ENCODE data around the gene MPPED1.

The MPPED1 gene

GRCh38 chr22:43529934-43530333, 118.1 kb downstream of the MPPED1 start:
- DNase-seq = no peak

GRCh38 chr22:43530349-43531201, 118.8 kb downstream of the MPPED1 start:
- no peak for DNase-seq

- DNase-seq = no peak
Measured at GRCh38 chr22:43531651-43532050, 119.8 kb downstream of the MPPED1 start.

- no peak for DNase-seq
Measured at GRCh38 chr22:43532301-43533155, 120.7 kb downstream of the MPPED1 start.

- no peak for DNase-seq
Measured at GRCh38 chr22:43533156-43533530, 121.3 kb downstream of the MPPED1 start.

GRCh38 chr22:43533656-43534428, 122.0 kb downstream of the MPPED1 start:
- DNase-seq = no peak

- DNase-seq = no peak
Measured at GRCh38 chr22:43534916-43535315, 123.1 kb downstream of the MPPED1 start.

DNA sequence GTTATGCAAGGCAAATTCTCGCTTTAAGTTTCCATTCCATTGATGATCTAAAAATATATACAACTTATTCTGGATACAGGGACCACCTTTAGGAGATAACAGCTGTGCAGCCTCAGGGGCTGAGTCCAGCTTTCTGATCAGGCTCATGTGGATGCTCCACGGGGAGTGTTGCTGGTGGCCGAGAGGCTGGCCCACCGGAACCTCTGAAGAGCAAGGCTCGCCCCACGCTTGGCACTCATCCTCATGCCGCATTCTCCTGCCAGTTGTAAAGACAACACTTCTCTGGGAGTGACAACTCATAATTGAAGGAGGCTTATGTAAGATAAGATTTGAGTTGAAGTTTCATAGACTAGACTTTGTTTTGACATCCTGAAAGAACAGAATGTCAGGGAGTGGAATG, 123.5 kb downstream of the MPPED1 start:
- no peak for DNase-seq

DNA sequence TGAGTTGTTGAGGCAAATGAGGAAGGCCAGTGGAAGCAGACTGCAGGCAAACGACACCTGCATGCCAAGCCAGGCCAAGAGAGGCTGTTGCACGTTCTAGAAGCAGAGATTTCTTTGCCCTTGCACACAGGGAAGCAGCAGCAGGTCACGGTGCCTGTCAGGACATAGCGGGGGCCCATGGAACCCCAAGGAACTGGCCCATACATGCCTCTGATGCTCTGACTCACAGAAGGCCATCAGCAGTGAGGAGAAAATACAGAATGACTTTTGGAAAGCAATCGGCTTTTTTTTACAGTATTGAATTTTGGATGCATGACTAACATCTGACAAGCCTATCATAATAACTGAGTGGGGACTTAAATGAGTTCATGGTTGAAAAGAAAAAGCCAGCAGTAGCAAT, 123.9 kb downstream of the MPPED1 start:
- no peak for DNase-seq

GRCh38 chr22:43537019-43537585, 125.3 kb downstream of the MPPED1 start:
- no peak for DNase-seq

DNA sequence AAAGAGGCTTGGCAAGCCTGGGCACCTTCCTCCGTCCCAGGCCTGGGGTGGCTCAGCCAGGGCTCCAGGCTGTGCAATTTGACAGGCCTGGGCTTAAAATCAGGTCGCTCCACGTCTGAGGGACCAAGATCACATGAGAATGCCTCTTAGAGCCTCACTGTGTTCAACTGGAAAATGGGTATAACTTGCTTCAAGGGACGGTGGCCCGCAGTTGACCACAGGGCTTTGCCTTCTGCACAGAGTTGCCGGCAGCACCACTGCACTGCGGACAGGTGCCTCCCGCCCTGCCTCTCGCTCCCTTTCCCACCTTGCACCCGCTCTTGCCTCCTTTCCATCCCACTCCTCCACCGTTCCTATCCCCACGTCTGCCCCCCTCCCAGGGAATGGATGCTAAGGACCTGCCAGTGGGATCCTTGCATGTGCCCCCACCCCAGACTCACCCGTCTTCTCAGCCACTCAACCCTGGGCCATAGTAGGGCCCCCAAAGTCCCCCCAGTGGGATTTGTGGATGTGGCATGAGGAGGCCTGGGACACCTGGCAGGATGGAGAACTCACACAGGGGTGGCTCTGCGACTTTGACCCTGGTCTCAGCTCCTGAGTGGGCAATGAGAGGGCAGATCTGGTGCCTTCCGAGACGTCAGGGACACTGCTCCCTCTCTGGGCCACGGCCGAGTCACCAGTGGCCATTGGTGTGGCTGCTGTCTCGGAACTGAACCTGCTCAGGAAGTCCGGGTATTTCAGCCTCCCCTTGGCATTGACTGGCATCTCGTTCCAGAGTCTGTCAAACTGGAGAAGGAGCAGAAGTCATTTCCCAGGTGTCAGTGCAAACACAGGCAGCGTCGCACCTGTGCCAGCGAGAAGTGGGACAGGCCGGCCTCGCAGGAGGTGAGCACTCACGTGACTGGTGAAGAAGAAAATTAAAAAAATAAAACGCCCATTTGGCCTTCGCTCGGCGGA, 128.0 kb downstream of the MPPED1 start:
- DNase-seq = no peak

DNA sequence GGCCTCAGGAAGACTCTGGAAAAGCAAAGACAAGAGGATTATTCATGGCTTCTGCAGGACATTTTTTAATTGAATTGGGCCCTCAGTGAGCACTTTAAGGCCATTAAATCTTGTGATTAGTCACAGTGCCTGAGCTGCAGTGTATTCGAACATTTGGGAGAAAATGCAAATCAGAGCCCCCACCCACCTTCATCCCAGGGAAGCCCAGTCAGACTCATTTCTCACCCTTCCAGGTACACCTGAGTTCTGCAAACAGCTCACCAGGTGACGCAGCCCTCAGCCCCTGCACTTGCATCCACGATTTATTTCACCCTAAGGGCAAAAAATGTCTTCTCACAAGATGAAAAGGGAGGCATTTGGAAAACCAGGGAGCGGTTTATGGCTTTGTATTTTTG, 128.7 kb downstream of the MPPED1 start:
- no peak for DNase-seq

DNA sequence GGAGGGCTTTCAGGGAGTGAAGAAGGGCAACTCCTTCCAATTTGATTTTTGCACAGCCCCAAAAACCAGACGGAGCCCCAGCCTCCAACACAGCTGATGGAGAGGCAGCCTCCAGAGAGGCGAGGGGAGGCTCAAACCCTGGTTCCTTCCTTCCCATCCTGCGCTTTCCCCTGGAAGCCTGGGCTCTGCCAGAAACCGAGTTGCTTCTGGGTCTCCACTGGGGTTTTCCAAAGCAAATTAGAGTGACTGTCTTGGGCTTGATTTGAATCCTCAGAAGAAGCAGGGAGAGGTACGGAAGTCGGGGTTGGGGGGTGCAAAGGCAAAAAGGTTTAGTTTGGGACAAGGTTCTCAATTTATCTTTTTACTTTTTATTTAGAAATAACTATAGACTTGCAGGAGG, 129.2 kb downstream of the MPPED1 start:
- DNase-seq = no peak

- DNase-seq = no peak
Measured at GRCh38 chr22:43541462-43542407, 129.9 kb downstream of the MPPED1 start.

DNA sequence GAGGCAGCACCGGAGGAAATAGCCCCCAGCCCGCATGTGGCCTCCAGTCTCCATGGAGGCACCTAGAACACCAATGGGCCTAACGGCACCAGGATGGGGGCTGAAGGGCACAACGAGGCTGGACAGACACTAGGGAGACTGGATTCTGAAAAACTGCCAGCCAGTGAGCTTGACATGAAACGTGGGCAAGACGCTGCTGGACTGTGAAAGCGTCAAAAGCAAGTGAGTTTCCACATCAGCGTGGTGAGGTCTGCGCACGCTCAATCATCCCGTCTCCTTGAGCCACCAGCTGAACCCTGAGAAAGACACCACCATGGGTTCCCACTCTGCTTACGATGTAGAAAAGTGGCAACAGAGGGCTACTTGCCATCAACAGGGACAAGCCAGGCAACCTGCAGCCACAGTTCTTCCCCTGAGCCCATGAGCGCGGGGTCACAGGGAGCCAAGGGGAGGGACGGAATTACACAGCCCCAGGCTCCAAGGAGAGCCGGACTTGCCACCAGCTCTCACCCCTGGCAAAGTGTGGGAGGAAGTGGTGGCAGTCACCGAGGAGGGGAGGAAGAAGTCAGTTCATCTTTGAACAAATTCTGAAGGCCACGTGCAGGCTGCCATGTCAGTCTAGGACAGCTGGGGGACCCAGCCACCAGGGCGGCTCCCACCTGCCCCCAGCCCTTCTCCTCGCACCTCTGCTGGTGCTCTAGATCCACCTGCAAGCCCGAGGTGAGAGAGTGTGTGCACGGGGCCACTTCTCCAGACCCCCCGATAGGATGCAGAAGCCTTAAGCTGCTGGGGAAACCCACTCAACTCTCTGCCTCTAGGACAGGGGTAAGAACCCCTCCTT, 131.1 kb downstream of the MPPED1 start:
- DNase-seq = no peak

DNA sequence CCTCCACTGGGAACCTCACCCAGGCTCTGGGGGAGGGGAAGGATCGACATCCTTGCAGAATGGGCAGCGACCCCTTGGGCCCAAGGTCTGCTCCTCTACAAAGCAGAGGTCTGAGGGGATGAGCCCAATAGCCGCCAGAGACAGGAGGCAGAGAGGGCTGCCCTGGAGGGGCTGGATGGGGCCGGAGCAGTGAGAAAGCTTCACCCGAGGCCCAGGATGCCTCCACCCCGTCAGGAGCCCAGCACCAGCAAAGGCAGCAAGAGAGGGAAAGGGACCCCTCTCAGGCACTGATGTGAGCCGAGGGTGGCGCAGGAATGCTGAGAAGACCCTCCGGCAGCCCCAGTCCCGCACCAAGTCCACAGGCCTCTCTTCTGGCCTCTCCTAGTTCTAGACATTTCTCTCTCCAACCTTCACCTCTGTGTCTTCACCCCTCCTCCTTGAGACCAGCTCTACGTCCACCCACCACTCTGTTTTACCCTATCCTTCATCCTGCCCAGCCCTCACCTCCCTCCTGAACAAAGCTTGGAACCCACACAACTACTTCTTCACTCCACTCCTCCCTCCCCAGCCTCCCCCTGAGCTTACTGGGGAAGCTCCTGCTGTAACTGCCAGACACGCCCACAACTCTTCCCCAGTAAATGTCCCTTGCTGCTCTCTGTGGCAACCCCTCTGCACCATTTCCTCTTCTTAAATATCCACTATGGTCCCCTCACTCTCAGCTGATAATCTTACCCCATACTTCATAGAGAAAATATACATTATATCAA, 131.9 kb downstream of the MPPED1 start:
- no peak for DNase-seq

- DNase-seq = no peak
Measured at GRCh38 chr22:43544289-43544673, 132.5 kb downstream of the MPPED1 start.

DNA sequence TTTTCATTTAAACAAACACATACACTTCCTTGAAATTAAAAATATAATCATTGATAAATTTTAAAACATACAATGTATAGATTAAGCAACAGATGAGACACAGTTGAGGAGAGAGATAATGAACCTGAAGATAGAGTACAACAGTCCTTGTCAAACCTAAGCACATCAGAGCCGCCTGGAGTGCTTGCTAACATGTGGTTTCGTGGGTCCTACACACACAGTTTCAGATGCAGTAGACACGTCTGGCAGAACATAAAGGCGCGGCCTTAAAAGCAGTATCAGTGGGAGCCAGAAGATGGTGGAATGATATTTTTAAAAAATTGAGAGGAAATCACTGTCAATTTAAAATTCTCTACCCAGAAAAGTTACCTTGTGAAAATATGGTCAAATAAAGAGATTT, 134.4 kb downstream of the MPPED1 start:
- DNase-seq = no peak

Data from DMS53 (cell line).